Hematopoietic multipotent progenitor cell treated with erythropoietin and hydrocortisone succinate and interleukin-3 and kit ligand, for 15 days (in vitro differentiated cells): ENCODE data around the gene ARHGEF2.
A peak's percentile ranks its signal among the peaks of the same experiment; 100 is the strongest.

Experiments used
- DNase-seq: peaks from one replicate; pipeline ENCODE4 v3.0.0-alpha.2; 2015; ENCODE audit warnings: low spot score

The ARHGEF2 gene

GRCh38 chr1:155978325-155978972 is at the start of gene ARHGEF2:
Gene ARHGEF2, minus strand, starts transcription at chr1:155978547. Its CDS starts 120 bp downstream, at chr1:155978427.
- peak; percentile 70 for DNase-seq

GRCh38 chr1:156026588-156026987 is 48.2 kb upstream of the ARHGEF2 start:
- no peak for DNase-seq

GRCh38 chr1:156025876-156026275 is 47.5 kb upstream of the ARHGEF2 start:
- no peak for DNase-seq

GRCh38 chr1:156024801-156025200 is 46.5 kb upstream of the ARHGEF2 start:
- no peak for DNase-seq

GRCh38 chr1:156021954-156022353 is 43.6 kb upstream of the ARHGEF2 start:
- DNase-seq, result no peak

- no peak for DNase-seq
Measured at GRCh38 chr1:156021093-156021428, 42.7 kb upstream of the ARHGEF2 start.

GRCh38 chr1:156020293-156021092 is 42.1 kb upstream of the ARHGEF2 start, which contains the start of gene SSR2:
Gene SSR2, minus strand, starts transcription at chr1:156020951. Its CDS starts 784 bp downstream, at chr1:156020167.
- peak; percentile 91 for DNase-seq

GRCh38 chr1:156019946-156020292 is 41.6 kb upstream of the ARHGEF2 start:
- no peak for DNase-seq

GRCh38 chr1:156014829-156015228 is 36.5 kb upstream of the ARHGEF2 start:
- no peak for DNase-seq

GRCh38 chr1:156012051-156012817 is 33.9 kb upstream of the ARHGEF2 start:
- DNase-seq, result no peak

GRCh38 chr1:156009404-156009803 is 31.1 kb upstream of the ARHGEF2 start:
- DNase-seq, result no peak

- no peak for DNase-seq
Measured at GRCh38 chr1:156006666-156007376, 28.5 kb upstream of the ARHGEF2 start.

GRCh38 chr1:156004843-156005584 is 26.7 kb upstream of the ARHGEF2 start:
- DNase-seq, result no peak

GRCh38 chr1:156003923-156004188 is 25.5 kb upstream of the ARHGEF2 start:
- DNase-seq, result no peak

- DNase-seq, result no peak
Measured at GRCh38 chr1:156002188-156002911, 24.0 kb upstream of the ARHGEF2 start.

- no peak for DNase-seq
Measured at GRCh38 chr1:156001662-156002171, 23.4 kb upstream of the ARHGEF2 start.

- no peak for DNase-seq
Measured at GRCh38 chr1:156001021-156001661, 22.8 kb upstream of the ARHGEF2 start.

- DNase-seq, result no peak
Measured at GRCh38 chr1:155999964-156000363, 21.6 kb upstream of the ARHGEF2 start.

- no peak for DNase-seq
Measured at GRCh38 chr1:155996166-155996565, 17.8 kb upstream of the ARHGEF2 start.

GRCh38 chr1:155993595-155993994 is 15.2 kb upstream of the ARHGEF2 start:
- no peak for DNase-seq
